Measurements from ENCODE around the gene RBPJL.

- TF ChIP-seq CTCF (conservative IDR thresholded peaks at IDR 0.05; ENCODE audit: low read length): no peak
- TF ChIP-seq EZH2phosphoT487 (IDR thresholded peaks at IDR 0.05; ENCODE audit: borderline replicate concordance, low read depth, low read length): no peak
These were observed 35.6 kb downstream of the RBPJL start for GRCh38 chr20:45341939-45342854.

Measured in OCI-LY7 (cell line).